SK-N-SH (cell line): Measurements from ENCODE around the gene TET2.

Source experiments
- CTCF ChIP-seq: fragments of 200-600 bp; sonication (generic); IDR thresholded peaks from 2 replicates; pipeline ENCODE4 v1.6.1; 2017; ENCODE audit warnings: antibody characterized with exemption, mild to moderate bottlenecking, moderate library complexity
- EP300 ChIP-seq, 2 experiments: IDR thresholded peaks; 2 replicates each; pipeline versions ENCODE4 v1.4.0 to v1.6.1; 2012; ENCODE audit warnings: borderline replicate concordance in 1 of 2, low read depth in 1 of 2, low read length in 1 of 2
- FOXJ3 ChIP-seq: sonication (generic); formaldehyde crosslinking; IDR thresholded peaks from 2 replicates; pipeline ENCODE4 v1.5.1; 2020; ENCODE audit warnings: mild to moderate bottlenecking, missing genetic modification reagents
- JUND ChIP-seq: IDR thresholded peaks from 2 replicates; pipeline ENCODE4 v1.4.0; 2012
- POLR2AphosphoS5 ChIP-seq: IDR thresholded peaks from 2 replicates; pipeline ENCODE4 v1.6.1; 2012; ENCODE audit warnings: low read depth, low read length
- TCF12 ChIP-seq: IDR thresholded peaks from 2 replicates; pipeline ENCODE4 v1.4.0; 2012
- USF2 ChIP-seq: fragments of 150-350 bp; IDR thresholded peaks from 2 replicates; pipeline ENCODE4 v1.6.1; 2017; ENCODE audit warnings: antibody characterized with exemption, low read length, low read depth, borderline replicate concordance

GRCh38 chr4:105179539-105180401 is 33.1 kb downstream of the TET2 start:
- TF ChIP-seq TCF12 (no peak), EP300 (IDR thresholded peaks at IDR 0.05; ENCODE audit: borderline replicate concordance in 1 of 2, low read depth in 1 of 2, low read length in 1 of 2) (no peak), CTCF (no peak), USF2 (no peak), POLR2AphosphoS5 (no peak), FOXJ3 (CRISPR knock-in tag) (no peak), JUND (no peak)
